PFSK-1 (cell line): ENCODE data around the gene PTPN9. TPM values are rescaled to one million over a fixed set of nuclear protein-coding genes. Genes with fewer than 3 reads are reported as not detected.

Experiments
- FOXP2 ChIP-seq: optimal IDR thresholded peaks from 2 replicates; pipeline ENCODE3; 2011; ENCODE audit warnings: borderline replicate concordance, control low read depth, inconsistent platforms; ENCODE audit not compliant: insufficient read depth; ENCODE audit errors: extremely low read length, extremely low read depth
- POLR2AphosphoS5 ChIP-seq: IDR thresholded peaks from 2 replicates; pipeline ENCODE4 v1.6.1; 2012; ENCODE audit warnings: low read depth, mild to moderate bottlenecking, control low read depth, low read length, moderate library complexity
- REST ChIP-seq, 2 experiments: IDR thresholded peaks; 2 replicates each; pipeline versions ENCODE4 v1.6.1 to v1.8.0; 2011 to 2012; ENCODE audit warnings: low read depth in 2 of 2, low read length in 2 of 2, control low read depth in 1 of 2, inconsistent platforms in 1 of 2, mild to moderate bottlenecking in 1 of 2, moderate library complexity in 1 of 2; ENCODE audit not compliant: insufficient read depth in 1 of 2
- SIN3A ChIP-seq: IDR thresholded peaks from 2 replicates; pipeline ENCODE4 v1.6.1; 2012; ENCODE audit warnings: mild to moderate bottlenecking, low read length, moderate library complexity, borderline replicate concordance; ENCODE audit not compliant: insufficient read depth
- TAF1 ChIP-seq: IDR thresholded peaks from 2 replicates; pipeline ENCODE4 v1.6.1; 2012; ENCODE audit warnings: low read length, control low read depth, borderline replicate concordance; ENCODE audit not compliant: insufficient read depth
- polyA plus RNA-seq: library from polyadenylated mRNA; unstranded; fragments of >200 nt; gene quantifications from one replicate; pipeline ENCODE4 v1.2.1, GENCODE V29; 2012; ENCODE audit warnings: low read depth, missing spikeins; ENCODE audit not compliant: insufficient read length

The PTPN9 gene
- 175 TPM for polyA plus RNA-seq

GRCh38 chr15:75578948-75579920, at the start of gene PTPN9:
Gene PTPN9 (minus strand): TSS chr15:75579315. CDS start chr15:75578776, 539 bp downstream.
- peak in 1 of 2 experiments; percentile 50; a peak in 1 of 4 replicates for TF ChIP-seq REST (IDR thresholded peaks at IDR 0.05; ENCODE audit: insufficient read depth in 1 of 2, low read depth in 2 of 2, low read length in 2 of 2)
- peak; percentile 52; the same call in 1 of the 2 replicates for TF ChIP-seq SIN3A
- peak; percentile 91 for TF ChIP-seq POLR2AphosphoS5
- peak; percentile 66; the same call in 1 of the 2 replicates for TF ChIP-seq TAF1
- TF ChIP-seq FOXP2: peak; percentile 90

GRCh38 chr15:75625542-75626347, 46.6 kb upstream of the PTPN9 start, which contains the start of gene SNUPN:
Gene SNUPN (minus strand): TSS chr15:75625725. CDS start chr15:75621051, 4,674 bp downstream.
- TF ChIP-seq POLR2AphosphoS5 (peak; percentile 61), FOXP2 (peak; percentile 97), SIN3A (no peak; the same call in 1 of the 2 replicates), REST (IDR thresholded peaks at IDR 0.05; ENCODE audit: insufficient read depth in 1 of 2, low read depth in 2 of 2, low read length in 2 of 2) (peak; percentile 8; a peak in 1 of 4 replicates), TAF1 (peak; percentile 33; the same call in 1 of the 2 replicates)

- TF ChIP-seq TAF1: no peak
- no peak for TF ChIP-seq REST (IDR thresholded peaks at IDR 0.05; ENCODE audit: insufficient read depth in 1 of 2, low read depth in 2 of 2, low read length in 2 of 2)
- no peak for TF ChIP-seq POLR2AphosphoS5
- no peak for TF ChIP-seq FOXP2
- TF ChIP-seq SIN3A: no peak
Observed at GRCh38 chr15:75622505-75622904, 43.4 kb upstream of the PTPN9 start.

- TF ChIP-seq FOXP2 (no peak), SIN3A (no peak), TAF1 (no peak), REST (IDR thresholded peaks at IDR 0.05; ENCODE audit: insufficient read depth in 1 of 2, low read depth in 2 of 2, low read length in 2 of 2) (no peak), POLR2AphosphoS5 (no peak)
Observed at GRCh38 chr15:75620841-75621391, 41.8 kb upstream of the PTPN9 start.
